Stimulated activated CD4-positive, alpha-beta T cell treated with anti-CD3 and anti-CD28 coated beads, Interleukin-12 subunit alpha, Interleukin-12 subunit beta, amount 100 ng/mL, for 4 hours (primary cell): ENCODE data around the gene SLC10A3.

Source experiments
- DNase-seq: peaks from one replicate; pipeline ENCODE4 v3.0.0-alpha.2; 2020

Gene SLC10A3

DNA sequence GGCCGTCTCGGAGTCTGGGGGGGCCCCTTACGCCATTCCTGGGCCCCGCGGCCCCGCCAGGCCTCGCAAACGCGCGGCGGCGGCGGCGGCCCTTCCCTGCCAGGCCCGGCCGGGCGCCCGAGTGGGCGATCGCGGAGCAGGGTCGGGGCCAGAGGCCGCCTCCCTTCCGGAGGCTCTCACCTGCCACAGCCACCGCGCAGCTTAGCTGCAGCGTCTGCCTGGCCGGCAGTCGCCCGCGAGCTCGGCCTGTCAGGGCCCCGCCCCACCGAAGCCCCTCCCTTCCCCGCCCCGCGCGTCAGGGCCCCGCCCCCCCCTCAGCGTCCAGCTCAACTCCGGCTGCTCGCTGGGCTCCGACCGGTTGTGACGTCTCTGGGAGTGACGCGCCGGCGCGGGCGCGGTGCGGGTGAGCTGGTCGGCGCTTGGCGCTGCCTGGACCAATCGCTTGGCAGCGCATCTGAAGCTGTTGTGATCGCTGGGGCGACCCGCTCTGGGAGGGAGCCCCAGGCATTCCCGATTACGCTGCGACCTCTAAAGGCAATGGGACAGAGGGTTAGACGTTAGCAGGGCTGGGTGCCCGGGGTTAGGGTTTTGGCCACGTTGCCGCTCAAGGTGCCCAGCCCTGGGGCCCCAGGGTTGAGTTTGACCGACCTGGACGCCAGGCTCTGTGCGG is at the start of gene SLC10A3:
Gene SLC10A3, minus strand, starts transcription at position 216 of the 670 bp plus-strand sequence. CDS start 1,689 bp downstream, outside the sequence.
- DNase-seq, result peak; percentile 84

DNA sequence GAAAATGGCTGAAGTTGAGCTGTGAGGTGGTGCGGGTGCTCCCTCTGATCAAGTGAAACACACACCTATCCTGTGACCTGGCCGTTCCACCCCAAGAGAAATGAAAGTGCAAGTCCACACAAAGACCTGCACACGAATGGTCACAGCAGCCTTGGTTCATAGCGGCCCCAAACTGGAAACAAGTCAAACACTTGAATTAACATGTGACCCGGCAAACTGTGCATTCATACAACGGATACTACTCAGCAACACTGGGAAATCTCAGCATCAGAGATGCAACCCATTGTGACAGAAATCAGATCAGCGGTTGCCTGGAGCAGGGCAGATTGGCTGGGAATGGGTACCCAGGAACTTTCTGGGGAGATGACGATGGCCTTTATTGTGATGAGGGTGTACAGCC is 48.6 kb upstream of the SLC10A3 start:
- DNase-seq, result no peak

GRCh38 chrX:154535892-154536291 is 45.5 kb upstream of the SLC10A3 start:
- no peak for DNase-seq

DNA sequence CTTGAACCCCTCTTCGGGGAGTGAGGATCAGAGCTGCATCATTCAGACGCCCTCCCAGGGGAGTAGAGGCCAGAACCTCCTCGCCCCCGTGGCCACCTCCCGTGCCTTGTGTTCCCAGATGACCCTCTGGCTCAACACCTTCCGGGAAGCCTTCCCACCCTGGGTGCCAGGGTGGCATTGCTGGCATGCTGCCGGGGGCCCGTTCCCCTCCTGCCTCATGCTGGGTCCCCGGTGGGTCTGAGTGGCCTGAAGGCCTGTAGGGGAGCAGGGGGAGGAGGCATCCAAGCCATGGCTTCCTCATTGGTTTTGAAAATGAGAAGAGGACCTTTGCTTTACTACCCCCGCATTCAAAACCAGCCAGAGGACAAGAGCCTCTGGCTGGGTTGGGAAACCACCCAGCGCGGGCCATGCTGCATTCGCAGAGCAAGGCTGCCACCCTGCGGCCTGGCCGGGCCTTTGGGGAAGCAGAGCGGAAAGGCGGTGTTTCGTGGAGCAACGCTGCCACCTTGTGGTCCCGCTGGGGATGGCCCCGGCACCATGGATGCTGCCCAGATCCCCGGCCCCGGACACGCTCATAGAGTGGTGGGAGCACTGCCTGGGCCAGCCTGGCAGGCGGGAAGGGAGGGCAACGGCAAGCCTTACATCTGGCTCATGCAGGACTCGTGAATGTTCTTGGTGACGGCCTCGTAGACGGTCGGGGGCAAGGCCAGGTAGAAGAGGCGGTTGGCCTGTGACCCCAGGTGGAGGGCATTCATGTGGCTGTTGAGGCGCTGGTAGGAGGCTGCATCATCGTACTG is 44.3 kb upstream of the SLC10A3 start:
- peak; percentile 82 for DNase-seq

GRCh38 chrX:154532690-154533089 is 42.3 kb upstream of the SLC10A3 start:
- no peak for DNase-seq

DNA sequence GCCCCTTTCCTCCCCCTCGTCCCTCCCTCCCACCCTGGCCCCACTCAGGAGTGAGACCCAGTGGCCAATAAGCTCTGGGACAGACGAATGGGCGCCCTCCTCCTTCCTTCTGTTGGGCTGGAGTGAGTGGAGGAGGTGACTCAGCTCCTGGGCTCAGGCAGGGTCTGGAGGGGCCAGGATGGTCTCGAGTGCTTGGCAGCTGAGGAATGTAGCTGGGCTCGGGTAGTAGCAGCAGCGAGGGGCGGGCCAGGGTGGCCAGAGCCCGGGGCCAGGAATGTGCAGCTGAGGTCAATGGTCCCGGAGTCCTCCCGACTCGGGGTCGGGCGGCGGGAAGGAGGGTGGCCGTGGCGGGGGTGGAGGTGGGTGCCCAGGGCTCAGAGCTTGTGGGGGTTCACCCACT is 41.2 kb upstream of the SLC10A3 start:
- no peak for DNase-seq

DNA sequence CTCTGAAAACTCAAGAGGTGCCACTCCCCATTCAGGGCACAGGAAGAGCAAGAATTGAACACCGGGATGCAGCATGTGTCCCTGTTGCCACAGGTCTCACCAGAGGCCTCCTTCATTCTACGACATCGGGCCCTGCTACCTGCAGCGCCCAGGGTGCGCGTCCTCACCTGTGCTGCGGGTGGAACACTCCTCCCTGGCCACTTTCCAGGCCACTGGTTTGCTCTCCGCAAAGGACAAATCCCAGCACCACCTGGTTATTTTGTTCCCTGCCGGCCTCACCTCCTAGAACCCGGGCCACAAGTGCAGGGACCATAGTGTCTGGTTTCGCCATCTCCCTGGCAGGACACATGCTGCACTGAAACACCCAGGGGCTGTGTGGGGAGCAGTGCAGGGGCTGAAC is 39.9 kb upstream of the SLC10A3 start:
- DNase-seq, result no peak

GRCh38 chrX:154529206-154529612 is 38.8 kb upstream of the SLC10A3 start:
- no peak for DNase-seq

- DNase-seq, result peak; percentile 51
Measured at GRCh38 chrX:154526901-154527675, 36.7 kb upstream of the SLC10A3 start.

DNA sequence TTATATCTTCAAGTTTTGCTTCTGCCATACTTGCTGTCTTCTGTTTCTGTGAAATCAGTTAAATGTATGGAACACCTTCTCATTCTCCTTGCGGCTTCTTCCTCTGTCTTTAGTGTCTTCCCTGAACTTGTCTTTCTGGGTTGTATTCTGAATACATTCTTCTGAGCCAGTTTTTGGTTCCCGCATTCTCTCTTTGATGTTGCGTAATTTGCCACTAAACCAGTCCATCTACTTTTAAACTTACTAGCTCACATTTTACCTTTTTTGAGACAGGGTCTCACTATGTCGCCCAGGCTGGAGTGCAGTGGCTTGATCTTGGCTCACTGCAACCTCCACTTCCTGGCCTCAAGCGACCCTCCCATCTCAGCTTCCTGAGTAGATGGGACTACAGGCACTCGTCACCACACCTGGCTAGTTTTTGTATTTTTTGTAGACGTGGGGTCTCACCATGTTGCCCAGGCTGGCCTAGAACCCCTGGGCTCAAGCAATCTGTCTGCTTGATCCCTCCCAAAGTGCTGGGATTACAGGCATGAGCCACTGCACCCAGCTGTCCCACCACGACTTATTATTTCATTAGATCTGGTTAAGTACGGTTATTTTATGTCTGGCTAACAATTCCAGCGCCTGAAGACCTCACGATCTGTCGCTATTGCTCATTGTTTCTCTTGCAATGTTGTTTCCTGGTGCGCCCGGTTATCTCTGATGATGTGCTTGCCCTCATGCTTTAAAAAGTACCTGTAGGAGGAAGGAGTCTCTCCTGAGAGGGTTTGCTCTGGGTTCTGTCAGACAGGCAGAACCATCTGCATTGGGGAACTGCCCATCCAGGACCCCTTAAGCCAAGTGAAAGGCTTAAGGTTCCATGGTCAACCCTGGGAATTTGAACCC is 35.4 kb upstream of the SLC10A3 start:
- DNase-seq, result no peak

GRCh38 chrX:154519389-154519788 is 29.0 kb upstream of the SLC10A3 start:
- no peak for DNase-seq

DNA sequence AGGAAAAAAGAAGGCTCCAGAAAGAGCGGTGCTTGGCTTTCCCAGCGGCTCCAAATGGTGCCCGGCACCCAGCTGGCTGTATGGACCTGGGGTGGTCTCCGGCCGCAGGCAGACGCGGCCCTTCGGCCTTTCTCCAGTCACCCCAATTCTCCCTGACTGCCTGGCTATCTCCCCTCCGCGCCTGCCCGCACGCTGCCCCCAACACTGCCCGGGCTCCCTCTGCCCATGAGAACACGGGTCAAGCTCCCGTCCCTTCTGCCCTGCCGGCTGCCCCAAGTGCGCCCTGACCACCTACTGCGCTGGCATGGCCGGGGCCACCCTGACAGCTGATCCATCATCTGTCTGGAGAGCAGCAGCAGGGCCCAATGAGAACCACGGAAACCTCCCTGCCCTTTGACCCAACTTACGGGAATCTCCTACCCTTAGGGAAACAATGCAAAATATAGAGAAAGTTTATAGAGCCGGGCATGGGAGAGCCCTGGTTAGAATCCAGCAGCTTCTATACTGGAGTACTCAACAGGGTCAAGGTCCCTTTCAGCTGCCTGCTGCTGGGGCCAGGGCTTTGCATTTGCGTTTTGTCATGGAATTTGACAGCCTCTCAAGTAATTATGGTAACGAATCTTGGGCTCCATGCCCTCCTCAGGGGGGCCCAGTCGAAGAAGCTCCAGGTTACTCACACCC is 26.8 kb upstream of the SLC10A3 start:
- DNase-seq, result no peak

DNA sequence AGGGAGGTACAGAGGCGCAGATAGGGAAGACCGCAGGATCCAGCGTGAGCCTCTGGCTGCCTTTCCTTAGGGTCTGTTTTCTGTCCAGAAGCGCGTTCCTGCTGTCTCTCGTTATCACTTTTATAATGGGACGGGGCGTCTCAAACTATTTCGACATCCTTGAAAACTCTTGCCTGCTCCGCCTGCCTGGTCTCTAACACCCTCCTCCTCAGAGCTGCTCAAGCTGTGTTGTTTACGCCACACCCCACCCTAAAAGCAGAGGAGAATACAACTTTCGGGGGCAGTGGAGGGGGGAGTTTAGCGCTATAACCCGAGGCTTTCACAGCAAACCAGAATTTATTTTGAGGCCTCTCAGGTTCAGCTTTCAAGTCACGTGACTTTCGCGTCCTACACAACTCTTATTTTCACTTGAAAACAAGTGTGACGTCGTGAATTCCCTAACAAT is 26.2 kb upstream of the SLC10A3 start:
- DNase-seq, result no peak

DNA sequence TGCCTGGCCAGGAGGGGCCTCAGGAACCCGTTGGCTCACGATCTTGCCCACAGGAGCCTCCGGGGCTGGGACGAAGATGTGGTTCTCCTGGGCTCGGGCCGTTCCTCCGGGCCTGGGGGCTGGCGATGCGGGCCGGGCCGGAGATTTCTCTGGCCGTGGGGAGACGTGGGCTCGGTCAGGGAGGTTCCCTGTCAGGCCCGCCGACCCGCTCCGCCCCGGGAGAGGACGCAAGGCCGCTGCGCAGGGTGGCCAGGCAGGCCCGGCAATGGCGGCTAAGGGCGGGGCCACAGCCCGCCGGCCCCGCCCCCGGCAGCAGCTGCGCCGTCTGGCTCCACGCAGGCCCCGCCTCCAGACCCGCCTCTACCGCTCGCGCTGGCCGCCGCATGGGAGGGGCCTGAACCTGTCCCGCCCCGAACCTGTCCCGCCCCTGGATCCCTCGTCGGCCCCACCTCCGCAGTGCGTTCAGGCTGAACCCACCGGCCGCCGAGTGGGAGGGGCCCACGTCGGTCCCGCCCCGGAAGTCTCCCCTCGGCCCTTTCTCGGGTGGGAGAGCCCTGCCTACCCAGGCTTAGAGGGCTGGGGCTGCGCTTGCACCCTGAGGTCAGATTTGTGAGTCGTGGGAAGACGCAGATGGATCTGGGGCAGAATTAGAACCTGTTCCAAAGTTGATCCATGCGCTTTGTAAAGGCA is 25.7 kb upstream of the SLC10A3 start, which contains the start of gene FAM3A:
Gene FAM3A, minus strand, starts transcription at position 267 of the 690 bp plus-strand sequence. CDS start 460 bp downstream, outside the sequence.
- peak; percentile 90 for DNase-seq

GRCh38 chrX:154515090-154515965 is 24.9 kb upstream of the SLC10A3 start:
- DNase-seq, result no peak

- DNase-seq, result no peak
Measured at GRCh38 chrX:154513716-154514115, 23.3 kb upstream of the SLC10A3 start.

- no peak for DNase-seq
Measured at GRCh38 chrX:154512879-154513553, 22.6 kb upstream of the SLC10A3 start.

DNA sequence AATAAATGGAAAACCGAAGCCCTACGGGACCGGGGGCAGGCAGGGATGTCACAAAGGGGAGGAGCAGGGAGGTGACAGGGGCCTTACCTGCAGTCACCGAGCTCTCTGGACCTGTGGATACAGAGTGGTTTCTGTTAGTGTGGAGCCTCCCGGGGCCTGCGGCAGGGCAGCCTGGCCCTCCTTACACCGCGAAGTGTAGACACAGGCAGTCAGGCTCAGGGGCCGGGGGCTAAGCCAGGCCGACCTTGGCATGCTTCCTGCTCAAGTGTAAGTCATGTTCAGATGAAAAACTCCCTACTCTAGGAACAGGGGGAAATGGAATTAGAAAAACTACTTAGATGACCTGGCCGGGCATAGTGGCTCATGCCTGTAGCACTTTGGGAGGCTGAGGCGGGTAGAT is 21.3 kb upstream of the SLC10A3 start:
- no peak for DNase-seq

DNA sequence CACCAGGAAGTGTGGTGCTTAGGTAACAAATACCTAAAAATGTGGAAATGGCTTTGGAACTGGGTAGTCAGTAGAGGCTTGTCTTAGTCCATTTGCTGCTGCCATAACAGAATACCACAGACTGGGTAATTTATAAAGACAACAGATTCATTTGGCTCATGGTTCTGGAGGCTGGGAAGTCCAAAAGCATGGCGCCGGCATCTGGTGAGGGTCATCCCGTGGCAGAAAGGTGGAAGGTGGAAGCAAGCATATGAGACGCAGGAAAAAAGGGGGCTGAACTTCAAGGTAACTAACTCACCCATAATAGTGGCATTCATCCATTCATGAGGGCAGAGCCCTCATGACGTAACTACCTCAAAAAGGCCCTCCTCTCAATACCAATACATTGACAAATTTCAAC is 19.0 kb upstream of the SLC10A3 start:
- DNase-seq, result no peak

DNA sequence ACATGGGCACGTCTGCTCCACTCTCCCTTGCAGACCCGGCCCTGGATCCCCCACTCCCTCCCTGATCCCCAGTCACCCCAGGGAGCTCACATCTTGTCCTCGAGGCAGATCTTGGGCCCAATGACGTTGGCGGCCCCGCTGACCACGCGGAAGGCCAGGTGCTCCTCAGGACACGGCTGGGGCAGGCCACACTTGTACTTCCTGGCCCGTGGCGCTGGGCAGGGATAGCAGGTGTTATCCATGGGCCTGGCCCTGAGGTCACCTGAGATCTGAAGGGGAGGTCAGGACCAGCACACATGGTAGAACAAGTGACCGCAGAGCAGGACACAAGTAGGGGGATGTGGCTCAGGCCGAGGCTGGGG is 17.9 kb upstream of the SLC10A3 start:
- DNase-seq, result no peak
